ENCODE measurements around the gene NXF1. TPM values are rescaled to one million over a fixed set of nuclear protein-coding genes. Genes with fewer than 3 reads are reported as not detected.
A peak's percentile ranks its signal among the peaks of the same experiment; 100 is the strongest.

NXF1 gene
- total and polyA plus RNA-seq, 2 donors (not counting 1 experiment from before 2014, with no cell fraction given) = 161 to 262 TPM

DNA sequence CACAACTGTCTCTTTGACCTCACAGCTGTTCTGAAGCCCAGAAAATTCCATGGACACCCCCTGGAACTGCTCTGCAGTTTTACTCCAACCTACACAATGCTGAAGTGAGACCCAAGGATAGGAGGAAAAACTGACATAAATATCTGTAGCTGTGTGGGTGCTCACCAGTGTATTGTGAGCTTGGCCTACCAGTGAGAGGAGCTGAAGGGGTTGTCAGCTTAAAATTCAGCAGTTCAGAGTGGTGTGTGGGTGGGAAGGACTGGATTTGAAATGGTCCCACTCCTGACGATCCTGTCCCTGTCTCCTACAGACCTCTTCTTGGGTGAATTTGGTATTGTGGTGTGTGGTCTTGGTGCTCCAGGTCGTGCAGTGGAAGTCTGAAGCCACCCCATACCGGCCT is 15.7 kb downstream of the NXF1 start:
- no peak overlapping the region for H3K27ac ChIP-seq (ENCODE audit: low read length in 2 of 2)
- DNase-seq (no peak), ATAC-seq (ENCODE audit: low read depth) (no peak)
- H3K27me3 ChIP-seq (replicated peaks in 1 of 4; ENCODE audit: control extremely low read depth in 1 of 4, control insufficient read depth in 3 of 4, insufficient read depth in 4 of 4, low read length in 3 of 4) = no peaks in the 10 kb centered on the region
- no peak overlapping the region for H3K9ac ChIP-seq (ENCODE audit: low read length)
- H4K20me1 ChIP-seq (ENCODE audit: control insufficient read depth, insufficient read depth, low read length, poor library complexity, severe bottlenecking) = peaks cover 15% of the 10 kb centered on the region
- Mint-ChIP-seq H3K4me1 (peaks cover 54% of the 10 kb centered on the region), H3K4me3 (peak overlapping the region; percentile 91), H3K27ac (peak overlapping the region; percentile 71), H3K9me3 (ENCODE audit: insufficient read depth) (no peaks in the 10 kb centered on the region), H3K27me3 (no peaks in the 10 kb centered on the region)
- ChIA-PET POLR2A (interaction anchor here (0.6 to 3.7 kb wide), 10 partner anchors 17 to 66 kb away, joined by 3 to 22 read pairs (median 4); partner anchors contain the start of genes POLR2G, STX5, TEX54 and WDR74), CTCF (interaction anchor here (0.5 to 7.2 kb wide), 4 partner anchors 33 to 91 kb away, joined by 3 to 101 read pairs (median 23); partner anchors contain the start of gene SLC3A2)
- 86% methylated on average over 3 of the region's 3 CpGs for WGBS (ENCODE audit: insufficient coverage)
- intact Hi-C loops (cut with micrococcal nuclease) = loop anchor here (10.0 kb wide), 1 partner anchor 395 kb away; no protein-coding TSS in a partner anchor
- H2AFZ ChIP-seq (ENCODE audit: insufficient read depth, low read depth, low read length, poor library complexity, severe bottlenecking) = no peak overlapping the region
- H3K4me1 ChIP-seq (ENCODE audit: control insufficient read depth in 2 of 2, insufficient read depth in 2 of 2, low read length in 2 of 2) = peaks cover 33 to 41% of the 10 kb centered on the region in 2 donors
- TF ChIP-seq, protein P1, sequence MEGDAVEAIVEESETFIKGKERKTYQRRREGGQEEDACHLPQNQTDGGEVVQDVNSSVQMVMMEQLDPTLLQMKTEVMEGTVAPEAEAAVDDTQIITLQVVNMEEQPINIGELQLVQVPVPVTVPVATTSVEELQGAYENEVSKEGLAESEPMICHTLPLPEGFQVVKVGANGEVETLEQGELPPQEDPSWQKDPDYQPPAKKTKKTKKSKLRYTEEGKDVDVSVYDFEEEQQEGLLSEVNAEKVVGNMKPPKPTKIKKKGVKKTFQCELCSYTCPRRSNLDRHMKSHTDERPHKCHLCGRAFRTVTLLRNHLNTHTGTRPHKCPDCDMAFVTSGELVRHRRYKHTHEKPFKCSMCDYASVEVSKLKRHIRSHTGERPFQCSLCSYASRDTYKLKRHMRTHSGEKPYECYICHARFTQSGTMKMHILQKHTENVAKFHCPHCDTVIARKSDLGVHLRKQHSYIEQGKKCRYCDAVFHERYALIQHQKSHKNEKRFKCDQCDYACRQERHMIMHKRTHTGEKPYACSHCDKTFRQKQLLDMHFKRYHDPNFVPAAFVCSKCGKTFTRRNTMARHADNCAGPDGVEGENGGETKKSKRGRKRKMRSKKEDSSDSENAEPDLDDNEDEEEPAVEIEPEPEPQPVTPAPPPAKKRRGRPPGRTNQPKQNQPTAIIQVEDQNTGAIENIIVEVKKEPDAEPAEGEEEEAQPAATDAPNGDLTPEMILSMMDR (IDR thresholded peaks at IDR 0.05) = no peak
- TF ChIP-seq EZH2 (IDR thresholded peaks at IDR 0.05; ENCODE audit: borderline replicate concordance, insufficient read depth, low read depth, low read length, poor library complexity, severe bottlenecking) = no peak
- H3K4me2 ChIP-seq (replicated peaks; ENCODE audit: low read depth, low read length, poor library complexity, severe bottlenecking) = no peak overlapping the region
- H3K79me2 ChIP-seq (ENCODE audit: control insufficient read depth, insufficient read depth, low read length) = peaks cover 40% of the 10 kb centered on the region
- peaks cover 0 to 38% of the 10 kb centered on the region in 2 experiments for H3K36me3 ChIP-seq (replicated peaks in 1 of 2; ENCODE audit: control extremely low read depth in 1 of 2, control insufficient read depth in 1 of 2, extremely low read depth in 1 of 2, insufficient read depth in 2 of 2, low read length in 1 of 2)
- no peaks in the 10 kb centered on the region for H3K9me3 ChIP-seq (ENCODE audit: control extremely low read depth in 1 of 3, control insufficient read depth in 2 of 3, insufficient read depth in 1 of 3, low read length in 2 of 3)
- no peak overlapping the region for H3K4me3 ChIP-seq (ENCODE audit: control extremely low read depth in 1 of 5, extremely low read depth in 1 of 5, insufficient read depth in 1 of 5, low read depth in 2 of 5, low read length in 4 of 5)

DNA sequence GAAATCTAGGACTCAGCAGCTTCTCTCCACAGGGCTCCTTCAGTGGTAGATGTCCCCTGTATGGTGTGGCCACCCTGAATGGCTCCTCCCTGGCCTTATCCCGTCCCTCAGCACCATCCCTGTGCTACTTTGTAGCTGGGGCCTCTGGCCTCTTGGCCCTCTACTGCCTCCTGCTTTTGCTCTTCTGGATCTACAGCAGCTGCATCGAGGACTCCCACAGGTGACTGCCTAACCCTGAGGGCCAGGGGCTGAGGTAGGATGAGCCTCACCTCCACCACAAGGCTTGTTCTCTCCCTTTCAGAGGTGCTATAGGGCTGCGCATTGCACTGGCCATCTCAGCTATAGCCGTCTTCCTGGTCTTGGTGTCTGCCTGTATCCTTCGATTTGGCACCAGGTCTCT is 16.2 kb downstream of the NXF1 start:
- Histone ChIP-seq H3K4me2 (replicated peaks; ENCODE audit: low read depth, low read length, poor library complexity, severe bottlenecking) (no peak overlapping the region), H3K4me1 (ENCODE audit: control insufficient read depth in 2 of 2, insufficient read depth in 2 of 2, low read length in 2 of 2) (peaks cover 33 to 41% of the 10 kb centered on the region in 2 donors), H4K20me1 (ENCODE audit: control insufficient read depth, insufficient read depth, low read length, poor library complexity, severe bottlenecking) (peaks cover 15% of the 10 kb centered on the region), H3K36me3 (replicated peaks in 1 of 2; ENCODE audit: control extremely low read depth in 1 of 2, control insufficient read depth in 1 of 2, extremely low read depth in 1 of 2, insufficient read depth in 2 of 2, low read length in 1 of 2) (peaks cover 0 to 32% of the 10 kb centered on the region in 2 experiments), H2AFZ (ENCODE audit: insufficient read depth, low read depth, low read length, poor library complexity, severe bottlenecking) (no peak overlapping the region), H3K27ac (ENCODE audit: low read length in 2 of 2) (peak overlapping the region in 1 of 2 donors; percentile 32), H3K9me3 (ENCODE audit: control extremely low read depth in 1 of 3, control insufficient read depth in 2 of 3, insufficient read depth in 1 of 3, low read length in 2 of 3) (no peaks in the 10 kb centered on the region), H3K4me3 (ENCODE audit: control extremely low read depth in 1 of 5, extremely low read depth in 1 of 5, insufficient read depth in 1 of 5, low read depth in 2 of 5, low read length in 4 of 5) (no peak overlapping the region), H3K27me3 (replicated peaks in 1 of 4; ENCODE audit: control extremely low read depth in 1 of 4, control insufficient read depth in 3 of 4, insufficient read depth in 4 of 4, low read length in 3 of 4) (no peaks in the 10 kb centered on the region), H3K79me2 (ENCODE audit: control insufficient read depth, insufficient read depth, low read length) (peaks cover 40% of the 10 kb centered on the region), H3K9ac (ENCODE audit: low read length) (no peak overlapping the region)
- intact Hi-C loops (cut with micrococcal nuclease) = loop anchor here (10.0 kb wide), 1 partner anchor 394 kb away; no protein-coding TSS in a partner anchor
- POLR2A ChIA-PET = interaction anchor here (0.7 to 3.7 kb wide), 8 partner anchors 17 to 67 kb away, joined by 3 to 22 read pairs (median 4); partner anchors contain the start of genes POLR2G, STX5, TEX54 and WDR74
- Mint-ChIP-seq H3K27me3 (no peaks in the 10 kb centered on the region), H3K9me3 (ENCODE audit: insufficient read depth) (no peaks in the 10 kb centered on the region), H3K4me1 (peaks cover 54% of the 10 kb centered on the region), H3K4me3 (peak overlapping the region; percentile 91), H3K27ac (peak overlapping the region; percentile 71)
- ATAC-seq (ENCODE audit: low read depth) = no peak
- TF ChIP-seq, protein P1 (IDR thresholded peaks at IDR 0.05) = no peak
- TF ChIP-seq EZH2 (IDR thresholded peaks at IDR 0.05; ENCODE audit: borderline replicate concordance, insufficient read depth, low read depth, low read length, poor library complexity, severe bottlenecking) = no peak
- 88% methylated on average over 1 of the region's 5 CpGs for WGBS (ENCODE audit: insufficient coverage)
- CTCF ChIA-PET = interaction anchor here (0.7 to 7.2 kb wide), 3 partner anchors 75 to 822 kb away, joined by 3 to 101 read pairs (median 39); partner anchors contain the start of genes FTH1 and SLC3A2
- DNase-seq = no peak

Data from B cell (primary cell).